Mucosa of rectum (tissue), 2 donors: ENCODE data around the gene ACO2.

Experiments
- H3K27ac ChIP-seq, 2 donors: one replicate each; pipeline ENCODE4 v1.7.0; 2013; ENCODE audit warnings: inconsistent platforms in 2 of 2, low read depth in 2 of 2, low read length in 2 of 2
- H3K27me3 ChIP-seq, 2 donors: one replicate each; pipeline ENCODE4 v1.7.0; 2013; ENCODE audit warnings: low read length in 2 of 2; ENCODE audit not compliant: control insufficient read depth in 2 of 2, insufficient read depth in 2 of 2
- H3K36me3 ChIP-seq, 2 donors: one replicate each; pipeline ENCODE4 v1.7.0; 2013; ENCODE audit warnings: low read length in 2 of 2; ENCODE audit not compliant: control insufficient read depth in 2 of 2, insufficient read depth in 2 of 2
- H3K4me1 ChIP-seq, 2 donors: one replicate each; pipeline ENCODE4 v1.7.0; 2013; ENCODE audit warnings: low read length in 2 of 2, mild to moderate bottlenecking in 1 of 2; ENCODE audit not compliant: control insufficient read depth in 2 of 2, insufficient read depth in 2 of 2
- H3K4me3 ChIP-seq, 2 donors: one replicate each; pipeline ENCODE4 v1.7.0; 2013; ENCODE audit warnings: low read length in 2 of 2
- H3K9ac ChIP-seq, 2 donors: one replicate each; pipeline ENCODE4 v1.7.0; 2013; ENCODE audit warnings: low read length in 2 of 2, low read depth in 1 of 2, mild to moderate bottlenecking in 1 of 2
- H3K9me3 ChIP-seq, 2 donors: one replicate each; pipeline ENCODE4 v1.7.0; 2013; ENCODE audit warnings: low read length in 2 of 2; ENCODE audit not compliant: control insufficient read depth in 2 of 2
- donor health status: healthy.
- donor health status: Normal muscosa, but diverticular disease.

ACO2 gene

GRCh38 chr22:41488596-41489385, 19.9 kb downstream of the ACO2 start:
- H3K36me3 ChIP-seq: peaks cover 0 to 6% of the 10 kb centered on the region in 2 donors
- no peak overlapping the region for H3K4me3 ChIP-seq
- peak overlapping the region in 1 of 2 donors; percentile 10 for H3K9ac ChIP-seq
- peaks cover 4 to 22% of the 10 kb centered on the region in 2 donors for H3K4me1 ChIP-seq
- H3K9me3 ChIP-seq: no peaks in the 10 kb centered on the region
- no peak overlapping the region for H3K27ac ChIP-seq
- H3K27me3 ChIP-seq: no peaks in the 10 kb centered on the region

DNA sequence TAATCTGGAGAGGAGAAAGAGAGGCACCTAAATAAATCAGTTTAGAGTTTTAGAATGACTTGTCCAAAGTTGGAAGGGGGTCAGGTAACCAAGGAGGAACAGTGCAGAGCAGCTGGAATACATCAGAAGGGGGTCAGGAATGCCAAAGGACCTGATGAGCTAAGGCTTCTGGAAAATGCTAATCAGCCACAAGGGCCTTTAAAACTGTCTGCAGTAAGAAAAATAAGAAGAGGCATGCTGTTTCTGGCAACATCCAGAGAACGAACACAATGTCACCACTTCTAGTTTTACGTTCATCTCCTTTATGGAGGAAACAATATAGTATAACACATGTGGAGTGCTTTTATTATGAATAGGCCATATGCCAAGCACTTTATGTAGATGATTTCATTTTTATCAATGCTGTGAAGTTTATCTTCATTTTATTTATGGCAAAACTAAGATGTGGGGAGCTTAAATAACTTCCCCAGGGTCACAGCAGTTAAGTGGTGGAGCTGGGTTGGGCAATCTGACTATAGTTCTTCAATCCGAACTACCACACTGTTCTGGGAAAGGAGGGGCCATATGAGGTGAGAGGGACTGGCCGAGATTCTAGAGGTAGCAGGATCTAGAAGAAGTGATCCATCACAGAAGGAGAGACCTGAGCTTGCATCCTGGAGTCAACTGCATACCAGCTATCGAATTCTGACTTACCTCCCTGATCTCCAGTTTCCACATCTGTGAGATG, 22.6 kb downstream of the ACO2 start:
- Histone ChIP-seq H3K27ac (no peak overlapping the region), H3K36me3 (peaks cover 3 to 11% of the 10 kb centered on the region in 2 donors), H3K9me3 (no peaks in the 10 kb centered on the region), H3K9ac (no peak overlapping the region), H3K4me3 (no peak overlapping the region), H3K27me3 (no peaks in the 10 kb centered on the region), H3K4me1 (peaks cover 0 to 18% of the 10 kb centered on the region in 2 donors)

- Histone ChIP-seq H3K9ac (no peak overlapping the region), H3K27ac (no peak overlapping the region)
Observed at GRCh38 chr22:41498303-41498835, 29.5 kb downstream of the ACO2 start.

GRCh38 chr22:41499624-41500280, 30.8 kb downstream of the ACO2 start:
- H3K27ac ChIP-seq: no peak overlapping the region
- no peaks in the 10 kb centered on the region for H3K4me1 ChIP-seq
- H3K36me3 ChIP-seq: peaks cover 26 to 39% of the 10 kb centered on the region in 2 donors
- no peak overlapping the region for H3K4me3 ChIP-seq
- H3K9ac ChIP-seq: no peak overlapping the region
- H3K9me3 ChIP-seq: no peaks in the 10 kb centered on the region
- no peaks in the 10 kb centered on the region for H3K27me3 ChIP-seq

More at GRCh38 chr22:41498303-41498835, 29.5 kb downstream of the ACO2 start:
- Histone ChIP-seq H3K27me3 (no peaks in the 10 kb centered on the region), H3K4me1 (no peaks in the 10 kb centered on the region), H3K36me3 (peaks cover 26 to 33% of the 10 kb centered on the region in 2 donors), H3K4me3 (no peak overlapping the region), H3K9me3 (no peaks in the 10 kb centered on the region)

DNA sequence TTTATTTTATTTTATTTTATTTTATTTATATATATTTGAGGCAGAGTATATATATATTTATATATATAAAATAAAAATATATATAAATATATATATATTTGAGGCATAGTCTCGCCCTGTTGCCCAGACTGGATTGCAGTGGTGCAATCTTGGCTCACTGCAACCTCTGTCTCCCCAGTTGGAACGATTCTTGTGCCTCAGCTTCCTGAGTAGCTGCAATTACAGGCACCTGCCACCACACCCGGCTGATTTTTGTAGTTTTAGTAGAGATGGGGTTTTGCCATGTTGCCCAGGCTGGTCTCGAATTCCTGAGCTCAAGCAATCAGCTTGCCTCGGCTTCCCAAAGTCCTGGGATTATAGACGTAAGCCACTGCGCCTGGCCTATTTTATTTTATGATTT, 31.4 kb downstream of the ACO2 start:
- Histone ChIP-seq H3K27me3 (no peaks in the 10 kb centered on the region), H3K9me3 (no peaks in the 10 kb centered on the region), H3K9ac (no peak overlapping the region), H3K36me3 (peaks cover 27 to 39% of the 10 kb centered on the region in 2 donors), H3K4me3 (no peak overlapping the region), H3K27ac (no peak overlapping the region), H3K4me1 (no peaks in the 10 kb centered on the region)

GRCh38 chr22:41501209-41501608, 32.3 kb downstream of the ACO2 start:
- no peak overlapping the region for H3K4me3 ChIP-seq
- no peaks in the 10 kb centered on the region for H3K4me1 ChIP-seq
- H3K27ac ChIP-seq: no peak overlapping the region
- no peak overlapping the region for H3K9ac ChIP-seq
- H3K27me3 ChIP-seq: no peaks in the 10 kb centered on the region
- peaks cover 29 to 44% of the 10 kb centered on the region in 2 donors for H3K36me3 ChIP-seq
- H3K9me3 ChIP-seq: no peaks in the 10 kb centered on the region

- no peaks in the 10 kb centered on the region for H3K4me1 ChIP-seq
- no peaks in the 10 kb centered on the region for H3K27me3 ChIP-seq
- H3K36me3 ChIP-seq: peaks cover 45 to 63% of the 10 kb centered on the region in 2 donors
- no peak overlapping the region for H3K27ac ChIP-seq
- H3K9me3 ChIP-seq: no peaks in the 10 kb centered on the region
- H3K9ac ChIP-seq: no peak overlapping the region
- no peak overlapping the region for H3K4me3 ChIP-seq
Observed at GRCh38 chr22:41504397-41504796, 35.5 kb downstream of the ACO2 start.

DNA sequence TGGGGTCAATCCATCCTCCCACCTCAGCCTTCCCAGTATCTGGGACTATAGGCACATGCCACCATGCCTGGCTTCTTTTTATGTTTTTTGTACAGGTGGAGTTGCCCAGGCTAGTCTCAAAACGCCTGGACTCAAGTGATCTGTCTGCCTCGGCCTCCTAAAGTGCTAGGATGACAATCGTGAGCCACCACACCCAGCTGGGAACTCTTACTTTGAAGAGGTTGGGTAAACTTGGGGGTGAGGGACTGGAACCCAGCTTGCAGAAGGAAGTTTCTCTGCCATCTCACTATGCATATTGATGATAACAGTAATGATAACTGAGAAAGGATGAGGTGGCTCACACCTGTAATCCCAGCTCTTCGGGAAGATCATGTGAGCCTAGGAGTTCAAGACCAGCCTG, 35.9 kb downstream of the ACO2 start:
- peaks cover 42 to 61% of the 10 kb centered on the region in 2 donors for H3K36me3 ChIP-seq
- H3K9me3 ChIP-seq: no peaks in the 10 kb centered on the region
- H3K4me1 ChIP-seq: no peaks in the 10 kb centered on the region
- no peak overlapping the region for H3K4me3 ChIP-seq
- no peak overlapping the region for H3K9ac ChIP-seq
- H3K27ac ChIP-seq: no peak overlapping the region
- no peaks in the 10 kb centered on the region for H3K27me3 ChIP-seq

DNA sequence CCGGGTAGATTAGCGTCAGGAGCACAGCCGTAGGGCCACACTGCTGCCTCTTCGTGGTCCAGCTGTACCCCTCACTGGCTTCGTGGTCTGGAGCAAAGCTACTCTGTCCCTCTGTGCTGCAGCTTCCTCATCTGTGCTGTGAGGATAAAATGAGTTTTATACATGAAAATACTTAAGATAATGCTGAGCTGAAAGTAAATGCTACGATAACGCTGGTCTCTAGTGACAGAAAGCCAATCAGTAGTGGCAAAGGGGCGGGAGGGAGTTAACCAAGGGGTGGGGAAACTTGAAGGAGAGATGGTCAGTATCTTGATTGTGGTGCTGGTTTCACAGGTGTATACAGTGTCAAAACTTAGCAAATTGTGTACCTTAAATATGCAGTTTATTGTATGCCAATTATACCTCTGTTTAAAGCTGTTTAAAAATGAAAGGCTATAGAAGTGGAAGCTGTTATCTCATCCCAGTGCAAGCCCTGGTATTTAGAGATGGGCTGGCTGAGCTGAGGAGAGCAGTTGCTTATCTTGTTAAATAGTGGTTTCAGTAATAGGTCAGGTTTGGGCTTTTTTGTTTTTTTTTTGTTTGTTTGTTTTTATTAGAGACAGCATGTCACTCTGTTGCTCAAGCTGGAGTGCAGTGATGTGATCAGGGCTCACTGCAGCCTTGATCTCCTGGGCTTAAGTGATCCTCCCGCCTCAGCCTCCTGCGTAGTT, 36.7 kb downstream of the ACO2 start:
- peaks cover 47 to 65% of the 10 kb centered on the region in 2 donors for H3K36me3 ChIP-seq
- H3K4me3 ChIP-seq: no peak overlapping the region
- H3K9ac ChIP-seq: no peak overlapping the region
- H3K9me3 ChIP-seq: no peaks in the 10 kb centered on the region
- H3K27ac ChIP-seq: no peak overlapping the region
- no peaks in the 10 kb centered on the region for H3K4me1 ChIP-seq
- H3K27me3 ChIP-seq: no peaks in the 10 kb centered on the region
